Naive B cell (primary cell): Measurements from ENCODE around the gene PDE2A. TPM values are rescaled to one million over a fixed set of nuclear protein-coding genes. Genes with fewer than 3 reads are reported as not detected.

Source experiments
- ATAC-seq, 2 donors: fragments of 150-1000 bp; cut with Tn5 transposase; 2 replicates each; pipeline ENCODE4 v1.10.0; 2021; ENCODE audit warnings: low read depth in 2 of 2, mild to moderate bottlenecking in 2 of 2, moderate library complexity in 2 of 2
- DNase-seq: peaks from one replicate; pipeline ENCODE4 v3.0.0; 2022
- H3K27ac Mint-ChIP-seq, 6 donors: one replicate each; pipeline ENCODE4 v1.8.0; 2020 to 2022; ENCODE audit warnings: mild to moderate bottlenecking in 6 of 6, mixed read lengths in 6 of 6, moderate library complexity in 5 of 6, inconsistent platforms in 2 of 6
- H3K27me3 Mint-ChIP-seq, 3 donors: one replicate each; pipeline ENCODE4 v1.8.0; 2021 to 2022; ENCODE audit warnings: mixed read lengths in 3 of 3, mild to moderate bottlenecking in 1 of 3
- H3K36me3 Mint-ChIP-seq, 2 donors: one replicate each; pipeline ENCODE4 v1.8.0; 2020 to 2022; ENCODE audit warnings: mixed read lengths in 2 of 2, inconsistent platforms in 1 of 2, mild to moderate bottlenecking in 1 of 2
- H3K4me1 Mint-ChIP-seq, 3 donors: one replicate each; pipeline ENCODE4 v1.8.0; 2020 to 2022; ENCODE audit warnings: mixed read lengths in 3 of 3, inconsistent platforms in 1 of 3, mild to moderate bottlenecking in 1 of 3, moderate library complexity in 1 of 3
- H3K4me3 Mint-ChIP-seq, 8 donors: one replicate each; pipeline ENCODE4 v1.8.0; 2020 to 2022; ENCODE audit warnings: mild to moderate bottlenecking in 8 of 8, mixed read lengths in 8 of 8, moderate library complexity in 8 of 8, inconsistent platforms in 2 of 8
- H3K9me3 Mint-ChIP-seq, 7 donors: one replicate each; pipeline ENCODE4 v1.8.0; 2020 to 2022; ENCODE audit warnings: mixed read lengths in 7 of 7, mild to moderate bottlenecking in 5 of 7, inconsistent platforms in 2 of 7, moderate library complexity in 1 of 7
- polyA plus RNA-seq, 6 donors: library from polyadenylated mRNA; unstranded; fragments of 300-500 nt; fragmentation: Illumina TruSeq; gene quantifications; one replicate each; pipeline ENCODE4 v1.2.3, GENCODE V29; 2021; ENCODE audit warnings: low read depth in 6 of 6

Gene PDE2A
- polyA plus RNA-seq, 6 donors from 2014 or later: 0.18 to 0.44 (median 0.36) TPM; not detected in 3

- no peaks in the 10 kb centered on the region for H3K27me3 Mint-ChIP-seq
- DNase-seq (no peak), ATAC-seq (no peak)
- peaks cover 0 to 30% of the 10 kb centered on the region in 2 donors for H3K36me3 Mint-ChIP-seq
- no peaks in the 10 kb centered on the region for H3K9me3 Mint-ChIP-seq
- no peak overlapping the region for H3K27ac Mint-ChIP-seq
- no peak overlapping the region for H3K4me3 Mint-ChIP-seq
- peaks cover 8 to 25% (median 17%) of the 10 kb centered on the region in 3 donors for H3K4me1 Mint-ChIP-seq
These were observed 27.2 kb upstream of the PDE2A start for GRCh38 chr11:72701466-72701865.

GRCh38 chr11:72700146-72700545, 25.9 kb upstream of the PDE2A start:
- DNase-seq: no peak
- no peaks in the 10 kb centered on the region for H3K9me3 Mint-ChIP-seq
- H3K4me1 Mint-ChIP-seq: peaks cover 8 to 16% (median 14%) of the 10 kb centered on the region in 3 donors
- H3K36me3 Mint-ChIP-seq: peaks cover 5 to 29% of the 10 kb centered on the region in 2 donors
- peak overlapping the region in 3 of 6 donors; percentile 4 to 80 (median 61) for H3K27ac Mint-ChIP-seq
- no peak overlapping the region for H3K4me3 Mint-ChIP-seq
- ATAC-seq: no peak
- H3K27me3 Mint-ChIP-seq: no peaks in the 10 kb centered on the region

- ATAC-seq (no peak), DNase-seq (no peak)
- H3K4me1 Mint-ChIP-seq: peaks cover 8 to 21% (median 12%) of the 10 kb centered on the region in 3 donors
- H3K9me3 Mint-ChIP-seq: no peaks in the 10 kb centered on the region
- H3K27ac Mint-ChIP-seq: no peak overlapping the region
- H3K4me3 Mint-ChIP-seq: no peak overlapping the region
- peaks cover 5 to 45% of the 10 kb centered on the region in 2 donors for H3K36me3 Mint-ChIP-seq
- H3K27me3 Mint-ChIP-seq: no peaks in the 10 kb centered on the region
These were observed 23.6 kb upstream of the PDE2A start for GRCh38 chr11:72697814-72698213.

GRCh38 chr11:72696866-72697700, 22.9 kb upstream of the PDE2A start:
- H3K36me3 Mint-ChIP-seq: peaks cover 5 to 51% of the 10 kb centered on the region in 2 donors

DNA sequence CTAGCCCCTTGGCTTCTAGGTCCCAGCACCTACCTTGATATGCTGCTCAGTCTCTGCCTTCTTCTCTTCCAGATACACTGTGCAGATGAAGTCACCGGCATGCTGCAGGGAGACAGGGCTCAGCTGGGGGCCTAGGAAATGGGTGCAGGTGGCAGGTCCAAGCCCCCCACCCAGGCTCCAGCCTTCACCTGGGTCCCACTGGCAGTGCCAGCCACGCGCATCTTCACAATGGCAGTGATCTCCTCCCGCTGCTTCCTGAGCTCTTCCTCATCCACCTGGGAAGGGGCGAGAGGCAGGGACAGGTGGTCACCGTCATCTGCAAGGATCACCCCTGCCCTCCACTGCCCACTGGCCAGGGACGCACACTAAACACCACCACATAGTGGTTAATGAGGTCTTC, 21.1 kb upstream of the PDE2A start:
- H3K4me3 Mint-ChIP-seq: peak overlapping the region in 1 of 8 donors; percentile 47
- H3K36me3 Mint-ChIP-seq: peaks cover 5 to 60% of the 10 kb centered on the region in 2 donors
- no peak for ATAC-seq
- no peaks in the 10 kb centered on the region for H3K9me3 Mint-ChIP-seq
- peaks cover 6 to 25% (median 7%) of the 10 kb centered on the region in 3 donors for H3K4me1 Mint-ChIP-seq
- peak overlapping the region in 3 of 6 donors; percentile 12 to 73 (median 46) for H3K27ac Mint-ChIP-seq
- no peak for DNase-seq
- no peaks in the 10 kb centered on the region for H3K27me3 Mint-ChIP-seq

More at GRCh38 chr11:72696866-72697700, 22.9 kb upstream of the PDE2A start:
- no peaks in the 10 kb centered on the region for H3K27me3 Mint-ChIP-seq
- H3K27ac Mint-ChIP-seq: peak overlapping the region in 1 of 6 donors; percentile 65
- ATAC-seq (no peak), DNase-seq (no peak)
- no peak overlapping the region for H3K4me3 Mint-ChIP-seq
- H3K4me1 Mint-ChIP-seq: peaks cover 6 to 24% (median 8%) of the 10 kb centered on the region in 3 donors
- H3K9me3 Mint-ChIP-seq: no peaks in the 10 kb centered on the region

DNA sequence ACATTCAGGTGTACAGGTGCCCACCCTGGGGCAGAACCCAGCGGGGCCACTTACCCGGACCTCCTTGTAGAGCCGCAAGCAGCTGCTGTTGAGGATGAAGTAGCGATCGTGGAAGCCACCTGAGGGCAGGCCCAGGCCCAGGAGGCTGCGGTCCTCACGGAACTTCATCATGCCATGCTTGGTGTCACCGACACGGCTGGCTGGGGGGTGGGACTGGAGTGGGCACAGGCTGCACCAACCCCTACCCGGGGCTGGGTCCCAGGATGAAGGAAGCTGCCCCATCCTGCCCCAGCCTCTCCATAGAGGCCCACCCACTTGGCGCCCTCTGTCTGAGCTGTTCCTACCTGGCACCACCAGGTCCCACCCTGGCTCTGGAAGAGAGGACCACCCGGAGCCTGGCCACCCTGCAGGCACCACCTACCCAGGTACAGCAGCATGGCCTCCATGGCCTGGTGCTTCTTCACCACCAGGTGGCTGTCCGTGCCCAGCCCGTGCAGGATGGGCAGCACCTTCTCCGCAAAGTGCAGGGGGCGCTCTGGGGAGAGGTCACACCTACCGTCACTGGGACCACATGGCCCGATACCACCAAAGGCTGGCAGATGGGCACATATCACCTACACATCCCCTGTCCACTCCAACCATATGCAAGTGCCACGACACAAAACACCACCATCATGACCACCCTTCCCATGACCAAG, 19.2 kb upstream of the PDE2A start:
- DNase-seq (no peak), ATAC-seq (no peak)
- Mint-ChIP-seq H3K4me1 (peaks cover 0 to 23% (median 0%) of the 10 kb centered on the region in 3 donors), H3K9me3 (no peaks in the 10 kb centered on the region), H3K27me3 (no peaks in the 10 kb centered on the region), H3K4me3 (no peak overlapping the region), H3K36me3 (peaks cover 5 to 51% of the 10 kb centered on the region in 2 donors), H3K27ac (peak overlapping the region in 1 of 6 donors; percentile 42)

DNA sequence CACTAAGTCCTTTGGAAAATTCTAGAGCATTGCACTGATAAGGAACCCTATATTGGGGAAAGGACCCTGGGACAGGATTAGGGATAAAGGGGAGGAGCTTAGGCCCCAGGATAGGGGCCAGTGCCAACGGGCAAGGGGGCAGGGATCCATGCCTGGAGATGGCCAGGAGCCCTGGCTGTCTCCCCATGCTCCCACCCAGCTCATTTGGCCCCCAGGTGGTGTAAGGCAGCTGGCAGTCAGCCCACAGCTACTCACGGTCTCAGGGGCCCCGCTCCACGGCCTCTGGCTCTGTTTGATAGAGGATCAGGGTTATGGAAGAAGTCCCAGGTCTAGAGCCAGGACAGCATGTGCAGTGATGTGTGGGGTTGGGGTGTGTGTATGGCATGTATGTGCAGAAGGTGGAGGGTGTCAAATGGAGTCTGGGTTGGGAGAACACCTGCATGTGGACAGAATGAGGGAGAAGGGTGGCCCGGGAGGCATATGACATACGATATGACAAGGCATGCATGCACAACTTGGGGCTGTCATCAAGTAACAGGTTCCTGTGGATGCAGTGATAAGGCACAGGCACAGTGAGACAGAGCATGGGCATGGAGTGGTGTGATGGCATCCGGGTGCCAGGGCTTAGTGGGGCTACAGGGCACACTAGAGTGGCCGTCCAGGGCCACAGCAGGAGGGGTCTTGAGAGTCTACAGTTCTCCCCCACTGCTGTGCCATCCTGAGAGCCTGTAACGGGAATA, 18.4 kb upstream of the PDE2A start:
- H3K36me3 Mint-ChIP-seq: peaks cover 5 to 47% of the 10 kb centered on the region in 2 donors
- H3K27ac Mint-ChIP-seq: peak overlapping the region in 3 of 6 donors; percentile 73 to 83 (median 75)
- ATAC-seq (no peak), DNase-seq (no peak)
- H3K4me1 Mint-ChIP-seq: peaks cover 0 to 23% (median 0%) of the 10 kb centered on the region in 3 donors
- no peaks in the 10 kb centered on the region for H3K27me3 Mint-ChIP-seq
- peak overlapping the region in 1 of 8 donors; percentile 78 for H3K4me3 Mint-ChIP-seq
- no peaks in the 10 kb centered on the region for H3K9me3 Mint-ChIP-seq

DNA sequence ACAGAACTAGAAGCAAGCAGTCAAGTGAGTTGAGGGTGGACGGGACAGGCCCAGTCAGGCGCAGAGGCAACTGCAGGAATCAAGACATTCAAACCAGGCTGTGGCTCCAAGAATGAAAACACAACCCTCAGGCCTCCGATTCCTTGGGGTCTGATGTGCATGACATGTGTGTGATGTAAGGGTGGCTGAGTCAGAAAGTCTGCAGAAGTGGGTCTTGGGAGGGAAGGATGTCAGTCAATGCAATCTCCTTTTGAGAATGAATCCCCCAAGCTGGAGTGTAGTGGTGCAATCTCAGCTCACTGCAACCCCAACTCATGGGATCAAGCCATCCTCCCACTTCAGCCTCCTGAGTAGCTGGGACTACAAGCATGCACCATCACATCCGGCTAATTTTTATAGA, 15.9 kb upstream of the PDE2A start:
- Mint-ChIP-seq H3K27me3 (no peaks in the 10 kb centered on the region), H3K27ac (peak overlapping the region in 3 of 6 donors; percentile 24 to 82 (median 80)), H3K9me3 (no peaks in the 10 kb centered on the region), H3K4me1 (peaks cover 0 to 20% (median 0%) of the 10 kb centered on the region in 3 donors), H3K36me3 (peaks cover 4 to 41% of the 10 kb centered on the region in 2 donors), H3K4me3 (no peak overlapping the region)
- ATAC-seq (no peak), DNase-seq (no peak)

DNA sequence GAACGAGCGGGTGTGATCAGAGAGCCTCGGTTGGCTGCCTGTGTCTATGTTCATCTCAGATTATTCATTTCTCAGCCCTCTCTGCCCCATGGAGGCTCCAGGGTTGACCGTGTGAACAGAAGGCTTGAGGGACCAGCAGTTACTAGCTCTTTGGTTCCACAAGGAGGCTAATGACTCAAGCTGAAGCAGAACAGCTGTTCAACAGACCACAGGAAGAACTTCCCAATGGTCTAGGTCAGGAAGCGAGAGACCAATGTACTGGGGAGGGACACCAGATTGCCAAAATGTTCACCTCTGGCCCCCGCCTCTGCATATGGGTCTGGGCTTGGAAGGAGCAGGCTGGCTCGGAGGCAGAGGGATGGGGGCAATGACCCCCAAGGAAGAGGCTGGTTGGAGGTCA, 14.7 kb upstream of the PDE2A start:
- no peak overlapping the region for H3K4me3 Mint-ChIP-seq
- no peaks in the 10 kb centered on the region for H3K9me3 Mint-ChIP-seq
- peaks cover 0 to 13% (median 5%) of the 10 kb centered on the region in 3 donors for H3K4me1 Mint-ChIP-seq
- no peak overlapping the region for H3K27ac Mint-ChIP-seq
- peaks cover 4 to 30% of the 10 kb centered on the region in 2 donors for H3K36me3 Mint-ChIP-seq
- no peak for ATAC-seq
- H3K27me3 Mint-ChIP-seq: no peaks in the 10 kb centered on the region
- DNase-seq: no peak

GRCh38 chr11:72688486-72688885, 14.3 kb upstream of the PDE2A start:
- peaks cover 4 to 28% of the 10 kb centered on the region in 2 donors for H3K36me3 Mint-ChIP-seq
- no peaks in the 10 kb centered on the region for H3K9me3 Mint-ChIP-seq
- ATAC-seq (no peak), DNase-seq (no peak)
- peaks cover 0 to 17% (median 9%) of the 10 kb centered on the region in 3 donors for H3K4me1 Mint-ChIP-seq
- no peaks in the 10 kb centered on the region for H3K27me3 Mint-ChIP-seq
- no peak overlapping the region for H3K4me3 Mint-ChIP-seq
- peak overlapping the region in 4 of 6 donors; percentile 24 to 77 (median 50) for H3K27ac Mint-ChIP-seq

DNA sequence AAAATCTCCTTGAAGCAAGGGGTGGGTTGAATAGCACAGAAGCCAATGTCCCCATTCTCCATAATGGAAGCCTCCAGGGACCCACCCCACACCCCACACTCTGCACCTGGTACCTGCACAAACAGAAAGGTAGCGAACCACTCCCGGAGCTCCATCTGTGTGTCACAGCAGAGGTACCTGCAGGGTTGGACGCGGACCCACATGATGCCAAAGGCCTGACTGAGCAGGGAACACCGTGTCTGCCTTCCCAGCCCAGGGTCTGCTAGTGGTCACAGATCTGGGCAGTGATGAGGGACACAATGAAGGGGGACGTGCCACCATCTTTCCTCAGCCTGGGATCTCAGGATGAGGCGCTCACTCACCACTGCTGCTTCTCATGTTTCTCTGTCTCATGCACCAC, 13.1 kb upstream of the PDE2A start:
- peaks cover 4 to 20% of the 10 kb centered on the region in 2 donors for H3K36me3 Mint-ChIP-seq
- peaks cover 0 to 14% (median 12%) of the 10 kb centered on the region in 3 donors for H3K4me1 Mint-ChIP-seq
- no peak for ATAC-seq
- no peaks in the 10 kb centered on the region for H3K9me3 Mint-ChIP-seq
- H3K27ac Mint-ChIP-seq: peak overlapping the region in 3 of 6 donors; percentile 16 to 72 (median 67)
- H3K4me3 Mint-ChIP-seq: no peak overlapping the region
- no peaks in the 10 kb centered on the region for H3K27me3 Mint-ChIP-seq
- DNase-seq: no peak

DNA sequence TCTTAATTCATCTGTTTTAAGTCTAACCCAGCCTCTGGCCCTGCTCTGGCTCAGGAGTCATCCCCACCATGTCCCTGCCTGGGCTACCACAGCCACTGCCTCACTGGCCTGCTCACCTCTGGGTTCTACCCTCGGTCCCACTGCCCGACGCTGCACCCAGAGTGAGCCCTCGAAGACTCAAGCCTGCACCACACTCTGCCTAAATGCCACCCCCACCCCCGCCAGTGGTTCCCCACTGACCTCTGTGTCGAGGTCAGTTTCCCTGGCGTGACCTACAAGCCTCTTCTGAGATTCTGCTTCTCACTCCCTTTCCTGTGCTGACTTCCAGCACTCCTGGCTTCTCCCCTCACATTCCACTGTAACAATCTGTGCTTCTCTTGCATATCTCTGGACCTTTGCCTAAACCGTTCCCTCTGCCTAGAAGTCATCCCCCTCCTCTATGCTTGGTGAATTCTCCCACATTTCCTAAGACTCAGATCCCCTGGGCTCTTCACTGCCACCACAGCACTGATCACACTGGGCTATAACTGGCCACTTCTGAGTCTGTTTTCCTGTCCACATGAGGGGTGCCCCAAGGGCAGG, 12.5 kb upstream of the PDE2A start:
- ATAC-seq (no peak), DNase-seq (no peak)
- Mint-ChIP-seq H3K27me3 (no peaks in the 10 kb centered on the region), H3K9me3 (no peaks in the 10 kb centered on the region), H3K4me1 (peaks cover 0 to 17% (median 17%) of the 10 kb centered on the region in 3 donors), H3K27ac (peak overlapping the region in 2 of 6 donors; percentile 16 to 88), H3K36me3 (peaks cover 4 to 19% of the 10 kb centered on the region in 2 donors), H3K4me3 (no peak overlapping the region)
